GM13976 (cell line): ENCODE data around the gene GJB4.
"Not testable (repeated sequence)": the region's sequence is repeated elsewhere in the genome, so short reads cannot be mapped to it uniquely, and the experiment has no call there.

Source experiments
- DNase-seq: peaks from one replicate; pipeline ENCODE4 v3.0.0; 2012; ENCODE audit warnings: low spot score
- CTCF ChIP-seq: IDR thresholded peaks from 2 replicates; pipeline ENCODE4 v1.5.1; 2012; ENCODE audit warnings: borderline replicate concordance, mild to moderate bottlenecking; ENCODE audit not compliant: insufficient read depth; ENCODE audit errors: extremely low read depth, missing control alignments, control extremely low read depth
- in situ Hi-C: fragments of 300-500 bp; cut with MboI; formaldehyde crosslinking; loops from one replicate; pipeline ENCODE4 v1.12.0; 2022; ENCODE audit warnings: low sequenced_read_pairs, mixed read lengths, inconsistent platforms; ENCODE audit not compliant: unreplicated experiment

Gene GJB4

GRCh38 chr1:34808051-34808810 lies 48.7 kb downstream of the GJB4 start:
- TF ChIP-seq CTCF = no peak
- in situ Hi-C loops = no loop called here
- DNase-seq = no peak

DNA sequence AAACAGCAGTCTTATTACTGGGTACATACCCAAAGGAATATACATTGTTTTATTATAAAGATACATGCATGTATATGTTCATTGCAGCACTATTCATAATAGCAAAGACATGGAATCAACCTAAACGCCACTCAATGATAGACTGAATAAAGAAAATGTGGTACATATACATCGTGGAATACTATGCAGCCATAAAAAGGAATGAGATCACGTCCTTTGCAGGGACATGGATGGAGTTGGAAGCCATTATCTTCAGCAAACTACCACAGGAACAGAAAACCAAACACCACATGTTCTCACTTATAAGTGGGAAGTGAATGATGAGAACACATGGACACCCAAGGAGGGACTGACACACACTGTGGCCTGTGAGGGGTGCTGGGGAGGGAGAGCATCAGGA lies 51.2 kb downstream of the GJB4 start:
- DNase-seq, in situ Hi-C loops: not testable (repeated sequence)
